VCaP (cell line): ENCODE results near the gene ARSD.
"Not testable (repeated sequence)": the region's sequence is repeated elsewhere in the genome, so short reads cannot be mapped to it uniquely, and the experiment has no call there.

Experiments used
- H3K27ac ChIP-seq: fragments of 450-650 bp; 2 replicates; pipeline ENCODE4 v1.5.1; 2017
- CTCF ChIP-seq: fragments of 450-650 bp; conservative IDR thresholded peaks from 2 replicates; pipeline ENCODE4 v1.5.1; 2017; ENCODE audit warnings: mild to moderate bottlenecking, moderate library complexity

Gene ARSD

GRCh38 chrX:2967012-2967411, 37.9 kb upstream of the ARSD start:
- no peak for TF ChIP-seq CTCF
- H3K27ac ChIP-seq = no peak overlapping the region

- no peak for TF ChIP-seq CTCF
- no peak overlapping the region for H3K27ac ChIP-seq
Observed at GRCh38 chrX:2965965-2966364, 36.8 kb upstream of the ARSD start.

GRCh38 chrX:2963992-2964794, 35.1 kb upstream of the ARSD start:
- H3K27ac ChIP-seq = not testable (repeated sequence)

GRCh38 chrX:2963449-2963848, 34.3 kb upstream of the ARSD start:
- not testable (repeated sequence) for H3K27ac ChIP-seq

GRCh38 chrX:2962381-2962780, 33.2 kb upstream of the ARSD start:
- no peak for TF ChIP-seq CTCF
- no peak overlapping the region for H3K27ac ChIP-seq

- TF ChIP-seq CTCF = no peak
- H3K27ac ChIP-seq = no peak overlapping the region
Observed at GRCh38 chrX:2960861-2961515, 31.8 kb upstream of the ARSD start.

GRCh38 chrX:2958199-2958598, 29.1 kb upstream of the ARSD start:
- TF ChIP-seq CTCF = no peak
- H3K27ac ChIP-seq = no peak overlapping the region

GRCh38 chrX:2955838-2956237, 26.7 kb upstream of the ARSD start:
- no peak for TF ChIP-seq CTCF
- no peak overlapping the region for H3K27ac ChIP-seq
